Endothelial cell of umbilical vein (primary cell): ENCODE data around the gene TSEN2. TPM values are rescaled to one million over a fixed set of nuclear protein-coding genes. Genes with fewer than 3 reads are reported as not detected.

Experiments used
- BruUV-seq: library from RNA; stranded (reverse); fragments of 400-500 nt; replicated peaks from 2 replicates; lab custom pipeline; 2021; lab: Mats Ljungman, UMichigan
- CTCF ChIA-PET: fragments of 300-600, 350-600 bp; sonication (Branson Sonifier 250); formaldehyde crosslinking; loops from one replicate; lab custom pipeline; 2021; ENCODE audit warnings: antibody characterized with exemption, inconsistent platforms; lab: Charles Lee
- POLR2A ChIA-PET: fragments of 300-600, 350-600 bp; sonication (Branson Sonifier 250); formaldehyde crosslinking; loops from one replicate; lab custom pipeline; 2021; ENCODE audit warnings: antibody characterized with exemption, inconsistent platforms; lab: Charles Lee
- DNase-seq: peaks from one replicate; pipeline ENCODE4 v3.0.0-alpha.2; 2011; ENCODE audit warnings: low read depth, low spot score
- FAIRE-seq: peaks from 2 replicates; lab custom pipeline; 2011; peaks lifted over from hg19 to GRCh38; lab: Jason Lieb, UNC
- H2AFZ ChIP-seq: 2 replicates; pipeline ENCODE4 v1.6.0; 2012; ENCODE audit warnings: low read depth, low read length, control low read depth, inconsistent platforms
- H3K27ac ChIP-seq: 2 replicates; pipeline ENCODE4 v1.5.1; 2011; ENCODE audit warnings: low read depth, mild to moderate bottlenecking, control low read depth, low read length, moderate library complexity; ENCODE audit not compliant: insufficient read depth
- H3K27me3 ChIP-seq, 2 experiments: 2 replicates each; pipeline versions ENCODE4 v1.6.0 to v1.6.1; 2011; ENCODE audit warnings: low read length in 2 of 2, mixed read lengths in 1 of 2; ENCODE audit not compliant: control insufficient read depth in 2 of 2, insufficient read depth in 2 of 2
- H3K36me3 ChIP-seq, 2 experiments: 2 replicates in 1 of 2; 3 replicates in 1 of 2; pipeline ENCODE4 v1.5.1; 2011; ENCODE audit warnings: low read length in 2 of 2, mild to moderate bottlenecking in 1 of 2, moderate library complexity in 1 of 2; ENCODE audit not compliant: control insufficient read depth in 2 of 2, insufficient read depth in 2 of 2; ENCODE audit errors: extremely low read depth in 1 of 2
- H3K4me1 ChIP-seq: 3 replicates; pipeline ENCODE4 v1.5.1; 2011; ENCODE audit warnings: mild to moderate bottlenecking, low read length; ENCODE audit not compliant: control insufficient read depth, insufficient read depth; ENCODE audit errors: extremely low read depth
- H3K4me2 ChIP-seq: 2 replicates; pipeline ENCODE4 v1.6.1; 2011; ENCODE audit warnings: low read length, control low read depth, mixed read lengths; ENCODE audit not compliant: insufficient read depth
- H3K4me3 ChIP-seq, 3 experiments: fragments of 200-600 bp in 1 of 3; sonication (generic), shearing (Covaris generic) in 1 of 3; replicated peaks in 1 of 3; 2 replicates each; pipeline ENCODE4 v1.5.1; 2011 to 2016; ENCODE audit warnings: control low read depth in 3 of 3, low read length in 3 of 3, mild to moderate bottlenecking in 2 of 3, inconsistent platforms in 1 of 3, low read depth in 1 of 3, moderate library complexity in 1 of 3; ENCODE audit not compliant: insufficient read depth in 1 of 3
- H3K79me2 ChIP-seq: 2 replicates; pipeline ENCODE4 v1.6.0; 2012; ENCODE audit warnings: low read length, inconsistent platforms; ENCODE audit not compliant: control insufficient read depth, insufficient read depth
- H3K9ac ChIP-seq: replicated peaks from 2 replicates; pipeline ENCODE3; 2011; ENCODE audit warnings: low read length, control low read depth; ENCODE audit not compliant: insufficient read depth; ENCODE audit errors: extremely low read depth
- H3K9me1 ChIP-seq: replicated peaks from 3 replicates; pipeline ENCODE4 v1.6.0; 2011; ENCODE audit warnings: mild to moderate bottlenecking, low read length; ENCODE audit not compliant: control insufficient read depth, insufficient read depth; ENCODE audit errors: extremely low read depth
- H3K9me3 ChIP-seq: replicated peaks from 2 replicates; pipeline ENCODE4 v1.5.1; 2012; ENCODE audit warnings: low read length, inconsistent platforms; ENCODE audit not compliant: control insufficient read depth, insufficient read depth
- H4K20me1 ChIP-seq: replicated peaks from 2 replicates; pipeline ENCODE3; 2011; ENCODE audit warnings: mild to moderate bottlenecking, low read length; ENCODE audit not compliant: control insufficient read depth, insufficient read depth; ENCODE audit errors: extremely low read depth
- EZH2 ChIP-seq: IDR thresholded peaks from 2 replicates; pipeline ENCODE4 v1.6.1; 2012; ENCODE audit warnings: borderline replicate concordance, low read depth, mild to moderate bottlenecking, moderate library complexity, low read length, inconsistent platforms; ENCODE audit not compliant: severe bottlenecking
- FOS ChIP-seq: IDR thresholded peaks from 2 replicates; pipeline ENCODE4 v1.6.1; 2011; ENCODE audit warnings: mild to moderate bottlenecking, low read length, moderate library complexity, borderline replicate concordance; ENCODE audit not compliant: insufficient read depth
- GATA2 ChIP-seq: IDR thresholded peaks from 2 replicates; pipeline ENCODE4 v1.7.0; 2011; ENCODE audit warnings: low read depth, mild to moderate bottlenecking, moderate library complexity, mixed read lengths, low read length; ENCODE audit not compliant: insufficient read length, insufficient read depth
- JUN ChIP-seq: IDR thresholded peaks from 2 replicates; pipeline ENCODE4 v1.6.1; 2011; ENCODE audit warnings: borderline replicate concordance, low read depth; ENCODE audit not compliant: insufficient read length, insufficient read depth
- MYC ChIP-seq: IDR thresholded peaks from one replicate; pipeline ENCODE4 v1.6.1; 2011; ENCODE audit warnings: mild to moderate bottlenecking, low read depth, low read length
- POLR2A ChIP-seq: IDR thresholded peaks from 2 replicates; pipeline ENCODE4 v1.6.1; 2012; ENCODE audit warnings: low read depth, mild to moderate bottlenecking, control low read depth, low read length
- POLR2AphosphoS5 ChIP-seq: IDR thresholded peaks from 2 replicates; pipeline ENCODE4 v1.6.1; 2012; ENCODE audit warnings: low read depth, mild to moderate bottlenecking, control low read depth, low read length, moderate library complexity; ENCODE audit not compliant: insufficient read depth
- dilution Hi-C: fragments of 300-500 bp; cut with MboI; formaldehyde crosslinking; loops from one replicate; pipeline ENCODE4 v1.15.0; 2019; ENCODE audit warnings: low sequenced_read_pairs; ENCODE audit not compliant: extremely low pct_ligation_motif_present
- intact Hi-C: fragments of 100-400 bp; cut with micrococcal nuclease; formaldehyde crosslinking; loops from one replicate; pipeline ENCODE4 v1.10.0; 2022
- polyA plus RNA-seq, 4 experiments: library from polyadenylated mRNA; depleted of rRNA in 3 of 4; stranded (reverse) in 3 of 4; unstranded in 1 of 4; fragments of >200 nt; gene quantifications; 2 replicates each; pipeline versions ENCODE4 v1.2.1 to v1.2.3, GENCODE V29; 2011 to 2012; ENCODE audit warnings: missing spikeins in 1 of 4
- total RNA-seq: library from RNA; stranded (reverse); gene quantifications from 2 replicates; pipeline ENCODE4 v1.2.3, GENCODE V29; 2021
- TF ChIP-seq, protein P1 (sequence below), 2 donors: IDR thresholded peaks; 1 replicate in 1 of 2; 2 replicates in 1 of 2; pipeline ENCODE4 v1.5.1; 2011; ENCODE audit warnings: low read length in 2 of 2, mild to moderate bottlenecking in 2 of 2, moderate library complexity in 2 of 2, control low read depth in 1 of 2, inconsistent platforms in 1 of 2, low read depth in 1 of 2; ENCODE audit not compliant: insufficient read depth in 1 of 2; ENCODE audit errors: extremely low read depth in 1 of 2
- TF ChIP-seq, protein P2 (sequence below): IDR thresholded peaks from 2 replicates; pipeline ENCODE4 v1.6.1; 2011; ENCODE audit not compliant: insufficient read depth, insufficient read length

TSEN2 gene
- total and polyA plus RNA-seq, 2 donors (not counting 3 experiments of a cell fraction or from before 2014, with no cell fraction given) = 8.3 to 12.1 TPM

DNA sequence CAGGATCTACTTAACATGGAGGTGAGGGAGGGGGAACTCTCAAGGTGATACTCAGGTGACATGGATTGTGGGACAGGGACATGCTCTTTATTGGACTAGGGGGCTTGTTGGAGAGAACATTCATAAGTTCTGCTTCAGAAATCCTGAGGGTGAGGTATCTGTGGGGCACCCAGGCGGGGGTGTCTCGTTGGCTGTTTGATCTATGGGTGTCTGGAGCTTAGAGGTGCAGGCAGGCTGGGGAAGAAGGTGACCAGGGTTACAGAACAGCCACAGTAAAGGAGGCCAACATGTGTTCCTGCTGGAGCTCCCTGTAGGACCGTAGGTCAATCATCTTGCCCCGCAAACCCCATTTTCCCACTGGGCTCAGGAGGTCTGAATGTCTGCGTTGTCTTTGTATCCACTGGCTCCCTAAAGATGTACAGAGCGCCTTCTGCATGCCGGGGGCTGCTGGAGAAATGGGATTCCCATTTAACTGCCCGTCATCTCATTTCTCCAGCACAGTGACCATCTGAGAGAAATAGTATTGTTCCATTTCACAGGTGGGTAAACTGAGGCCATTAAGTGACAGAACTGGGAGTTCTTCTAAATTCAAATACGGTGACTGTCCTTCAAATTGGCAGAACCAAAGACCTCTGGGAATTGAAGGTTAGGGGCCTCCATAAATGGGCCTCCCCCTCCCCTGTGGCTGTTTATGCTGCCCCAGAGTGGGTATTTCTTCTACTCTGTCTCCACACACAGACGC, 40.3 kb upstream of the TSEN2 start:
- H4K20me1 ChIP-seq = no peaks in the 10 kb centered on the region
- CTCF ChIA-PET = no interaction called here
- TF ChIP-seq MYC (no peak), POLR2AphosphoS5 (no peak), GATA2 (no peak), JUN (no peak), EZH2 (no peak), POLR2A (no peak), FOS (no peak)
- TF ChIP-seq, protein P1, sequence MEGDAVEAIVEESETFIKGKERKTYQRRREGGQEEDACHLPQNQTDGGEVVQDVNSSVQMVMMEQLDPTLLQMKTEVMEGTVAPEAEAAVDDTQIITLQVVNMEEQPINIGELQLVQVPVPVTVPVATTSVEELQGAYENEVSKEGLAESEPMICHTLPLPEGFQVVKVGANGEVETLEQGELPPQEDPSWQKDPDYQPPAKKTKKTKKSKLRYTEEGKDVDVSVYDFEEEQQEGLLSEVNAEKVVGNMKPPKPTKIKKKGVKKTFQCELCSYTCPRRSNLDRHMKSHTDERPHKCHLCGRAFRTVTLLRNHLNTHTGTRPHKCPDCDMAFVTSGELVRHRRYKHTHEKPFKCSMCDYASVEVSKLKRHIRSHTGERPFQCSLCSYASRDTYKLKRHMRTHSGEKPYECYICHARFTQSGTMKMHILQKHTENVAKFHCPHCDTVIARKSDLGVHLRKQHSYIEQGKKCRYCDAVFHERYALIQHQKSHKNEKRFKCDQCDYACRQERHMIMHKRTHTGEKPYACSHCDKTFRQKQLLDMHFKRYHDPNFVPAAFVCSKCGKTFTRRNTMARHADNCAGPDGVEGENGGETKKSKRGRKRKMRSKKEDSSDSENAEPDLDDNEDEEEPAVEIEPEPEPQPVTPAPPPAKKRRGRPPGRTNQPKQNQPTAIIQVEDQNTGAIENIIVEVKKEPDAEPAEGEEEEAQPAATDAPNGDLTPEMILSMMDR (IDR thresholded peaks at IDR 0.05; ENCODE audit: extremely low read depth in 1 of 2, insufficient read depth in 1 of 2, low read depth in 1 of 2, low read length in 2 of 2) = no peak
- TF ChIP-seq, protein P2, sequence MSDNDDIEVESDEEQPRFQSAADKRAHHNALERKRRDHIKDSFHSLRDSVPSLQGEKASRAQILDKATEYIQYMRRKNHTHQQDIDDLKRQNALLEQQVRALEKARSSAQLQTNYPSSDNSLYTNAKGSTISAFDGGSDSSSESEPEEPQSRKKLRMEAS = no peak
- no peak overlapping the region for H3K9ac ChIP-seq
- dilution Hi-C loops = no loop called here
- H3K4me3 ChIP-seq = no peak overlapping the region
- H3K9me1 ChIP-seq = no peaks in the 10 kb centered on the region
- BruUV-seq = no TSS peak
- no peak overlapping the region for H2AFZ ChIP-seq
- DNase-seq (no peak), FAIRE-seq (no peak)
- H3K79me2 ChIP-seq = no peaks in the 10 kb centered on the region
- no peaks in the 10 kb centered on the region for H3K9me3 ChIP-seq
- no peaks in the 10 kb centered on the region for H3K27me3 ChIP-seq
- intact Hi-C loops = no loop called here
- no peaks in the 10 kb centered on the region for H3K36me3 ChIP-seq
- no peak overlapping the region for H3K27ac ChIP-seq
- H3K4me2 ChIP-seq = no peak overlapping the region
- no peaks in the 10 kb centered on the region for H3K4me1 ChIP-seq
- POLR2A ChIA-PET = no interaction called here
